ENCODE data around the gene TBX3.

DNA sequence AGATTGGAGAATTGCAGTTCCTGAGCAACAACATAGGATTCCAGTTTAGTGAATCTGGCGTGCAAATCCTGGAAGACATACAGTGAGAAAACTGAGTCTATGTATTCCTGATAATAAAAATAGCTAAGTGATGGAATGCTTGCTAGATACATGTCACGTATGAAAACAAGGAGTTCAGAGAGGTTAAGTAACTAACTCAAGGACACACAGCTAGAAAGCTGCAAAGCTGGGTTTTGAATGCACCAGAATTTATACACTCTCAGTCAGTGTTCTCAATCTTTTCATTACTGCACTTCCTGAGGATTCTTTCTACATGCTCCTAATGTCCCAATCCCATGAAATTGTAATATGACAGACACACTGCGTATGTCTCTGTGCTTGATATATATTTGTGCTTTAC, 35.3 kb downstream of the TBX3 start:
- TF ChIP-seq POLR2A (IDR thresholded peaks at IDR 0.05), result no peak
- TF ChIP-seq, protein P1, sequence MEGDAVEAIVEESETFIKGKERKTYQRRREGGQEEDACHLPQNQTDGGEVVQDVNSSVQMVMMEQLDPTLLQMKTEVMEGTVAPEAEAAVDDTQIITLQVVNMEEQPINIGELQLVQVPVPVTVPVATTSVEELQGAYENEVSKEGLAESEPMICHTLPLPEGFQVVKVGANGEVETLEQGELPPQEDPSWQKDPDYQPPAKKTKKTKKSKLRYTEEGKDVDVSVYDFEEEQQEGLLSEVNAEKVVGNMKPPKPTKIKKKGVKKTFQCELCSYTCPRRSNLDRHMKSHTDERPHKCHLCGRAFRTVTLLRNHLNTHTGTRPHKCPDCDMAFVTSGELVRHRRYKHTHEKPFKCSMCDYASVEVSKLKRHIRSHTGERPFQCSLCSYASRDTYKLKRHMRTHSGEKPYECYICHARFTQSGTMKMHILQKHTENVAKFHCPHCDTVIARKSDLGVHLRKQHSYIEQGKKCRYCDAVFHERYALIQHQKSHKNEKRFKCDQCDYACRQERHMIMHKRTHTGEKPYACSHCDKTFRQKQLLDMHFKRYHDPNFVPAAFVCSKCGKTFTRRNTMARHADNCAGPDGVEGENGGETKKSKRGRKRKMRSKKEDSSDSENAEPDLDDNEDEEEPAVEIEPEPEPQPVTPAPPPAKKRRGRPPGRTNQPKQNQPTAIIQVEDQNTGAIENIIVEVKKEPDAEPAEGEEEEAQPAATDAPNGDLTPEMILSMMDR (IDR thresholded peaks at IDR 0.05), result no peak

Data from testis (tissue), 2 donors.